ENCODE data around the gene WDR77.

WDR77 gene

DNA sequence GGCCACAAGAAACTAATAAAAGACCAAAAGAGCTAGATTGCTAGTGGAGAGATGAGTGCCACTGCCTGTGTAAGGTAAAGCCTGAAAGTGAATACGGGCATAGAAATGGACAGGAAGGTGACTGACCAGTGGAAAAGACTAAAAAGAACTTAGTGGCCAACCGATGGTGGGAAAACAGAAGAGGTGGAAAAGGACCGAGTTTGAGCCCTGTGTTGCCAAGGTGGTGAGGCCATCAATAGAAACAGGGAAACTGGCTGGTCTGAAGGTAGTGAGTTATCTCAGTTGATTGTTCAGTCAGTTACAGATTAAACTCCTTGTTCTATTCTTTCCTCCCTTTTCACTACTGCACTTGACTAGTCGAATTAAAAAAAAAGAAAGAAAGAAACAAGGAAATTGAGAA is 2.5 kb downstream of the WDR77 start:
- H3K36me3 ChIP-seq (ENCODE audit: control insufficient read depth in 5 of 5, insufficient read depth in 5 of 5, low read length in 5 of 5), result peaks cover 28 to 58% (median 43%) of the 10 kb centered on the region in 5 donors
- no peaks in the 10 kb centered on the region for H3K27me3 ChIP-seq (ENCODE audit: control insufficient read depth in 5 of 5, insufficient read depth in 4 of 5, low read length in 5 of 5)

DNA sequence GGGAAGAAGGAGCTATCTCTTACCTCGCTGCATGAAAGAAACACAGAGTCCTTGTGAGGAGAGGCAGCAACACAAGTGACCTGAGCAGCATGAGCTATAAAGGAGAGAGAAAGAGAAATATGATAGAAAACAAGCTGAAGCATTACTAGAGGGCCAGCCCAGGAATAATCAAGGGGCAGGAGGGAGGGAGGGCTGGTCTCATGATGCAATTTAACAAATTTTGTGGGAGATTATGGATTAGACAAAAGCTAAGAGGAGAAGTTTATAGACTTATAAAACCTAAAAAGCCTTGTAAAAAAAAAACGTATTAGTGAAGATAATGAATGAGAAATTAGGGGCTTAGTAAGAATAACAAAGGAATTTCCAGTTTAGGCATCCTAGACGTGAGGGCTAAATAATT is 5.0 kb downstream of the WDR77 start:
- no peaks in the 10 kb centered on the region for H3K27me3 ChIP-seq (ENCODE audit: control insufficient read depth in 5 of 5, insufficient read depth in 4 of 5, low read length in 5 of 5)
- no peak overlapping the region for H3K27ac ChIP-seq (ENCODE audit: low read depth, low read length)
- H3K9ac ChIP-seq (ENCODE audit: low read length in 5 of 5), result no peak overlapping the region
- H3K36me3 ChIP-seq (ENCODE audit: control insufficient read depth in 5 of 5, insufficient read depth in 5 of 5, low read length in 5 of 5), result peaks cover 30 to 82% (median 61%) of the 10 kb centered on the region in 5 donors
- H3K9me3 ChIP-seq (ENCODE audit: control insufficient read depth in 5 of 5, low read length in 5 of 5), result no peaks in the 10 kb centered on the region
- H3K4me3 ChIP-seq (ENCODE audit: low read depth in 1 of 5, low read length in 5 of 5), result no peak overlapping the region
- H3K4me1 ChIP-seq (ENCODE audit: control insufficient read depth in 5 of 5, insufficient read depth in 5 of 5, low read length in 5 of 5), result peaks cover 0 to 19% (median 17%) of the 10 kb centered on the region in 5 donors

More for the DNA sequence above, 2.5 kb downstream of the WDR77 start:
- H3K27ac ChIP-seq (ENCODE audit: low read depth, low read length), result no peak overlapping the region
- H3K4me1 ChIP-seq (ENCODE audit: control insufficient read depth in 5 of 5, insufficient read depth in 5 of 5, low read length in 5 of 5), result peaks cover 4 to 38% (median 35%) of the 10 kb centered on the region in 5 donors
- no peak overlapping the region for H3K4me3 ChIP-seq (ENCODE audit: low read depth in 1 of 5, low read length in 5 of 5)
- H3K9me3 ChIP-seq (ENCODE audit: control insufficient read depth in 5 of 5, low read length in 5 of 5), result no peaks in the 10 kb centered on the region
- H3K9ac ChIP-seq (ENCODE audit: low read length in 5 of 5), result no peak overlapping the region

DNA sequence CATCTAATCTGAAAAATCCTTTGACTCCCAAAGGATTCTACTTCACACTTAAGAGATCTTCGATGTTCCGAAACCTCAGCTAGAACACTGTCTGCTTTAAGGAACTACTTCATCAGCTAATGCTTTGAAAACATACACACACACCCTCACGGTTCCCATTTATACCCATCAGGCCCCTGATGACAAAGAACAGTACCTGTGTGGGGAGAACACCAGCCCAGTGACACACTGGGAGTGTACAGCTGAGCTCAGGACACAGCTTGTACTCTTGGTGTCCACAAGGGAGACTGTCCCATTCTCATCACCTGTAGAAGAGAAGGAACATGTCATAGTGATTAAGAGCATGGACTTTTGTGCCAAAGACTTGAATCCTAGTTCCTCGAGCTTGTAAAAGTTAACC is 6.6 kb downstream of the WDR77 start:
- H3K4me3 ChIP-seq (ENCODE audit: low read depth in 1 of 5, low read length in 5 of 5), result no peak overlapping the region
- H3K4me1 ChIP-seq (ENCODE audit: control insufficient read depth in 5 of 5, insufficient read depth in 5 of 5, low read length in 5 of 5), result peaks cover 0 to 6% (median 5%) of the 10 kb centered on the region in 5 donors
- H3K9ac ChIP-seq (ENCODE audit: low read length in 5 of 5), result no peak overlapping the region
- no peaks in the 10 kb centered on the region for H3K27me3 ChIP-seq (ENCODE audit: control insufficient read depth in 5 of 5, insufficient read depth in 4 of 5, low read length in 5 of 5)
- H3K27ac ChIP-seq (ENCODE audit: low read depth, low read length), result no peak overlapping the region
- no peaks in the 10 kb centered on the region for H3K9me3 ChIP-seq (ENCODE audit: control insufficient read depth in 5 of 5, low read length in 5 of 5)
- peaks cover 44 to 97% (median 70%) of the 10 kb centered on the region in 5 donors for H3K36me3 ChIP-seq (ENCODE audit: control insufficient read depth in 5 of 5, insufficient read depth in 5 of 5, low read length in 5 of 5)

DNA sequence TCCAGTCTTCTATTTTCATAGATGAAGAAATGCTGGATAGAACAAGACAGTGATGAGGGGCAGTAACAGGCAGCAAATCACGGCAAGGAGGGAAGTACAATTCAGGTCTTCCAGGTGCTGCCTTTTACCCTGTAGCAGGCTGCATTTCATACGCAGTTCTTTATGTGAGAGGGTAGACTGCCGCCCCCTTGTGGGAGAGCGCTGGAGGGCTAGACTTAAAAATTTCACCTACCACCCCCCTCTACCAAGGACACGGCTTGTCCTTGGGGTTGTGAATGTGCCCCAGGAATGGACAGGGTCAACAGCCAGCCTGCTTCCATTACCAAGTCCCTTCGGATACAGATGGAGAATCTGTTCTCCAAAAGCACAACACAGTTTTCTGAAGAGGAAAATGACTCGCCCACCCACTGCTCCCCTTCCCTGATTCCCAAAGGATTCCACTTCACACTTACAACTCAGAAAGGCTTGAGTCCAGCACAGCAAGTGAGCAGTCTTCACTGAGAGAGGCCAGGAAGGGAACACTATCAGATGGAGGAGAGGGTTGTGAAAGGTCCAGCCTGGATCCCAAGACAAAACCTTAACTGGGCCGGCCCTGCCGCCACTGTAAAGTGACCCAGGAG is 7.4 kb downstream of the WDR77 start:
- Histone ChIP-seq H3K4me1 (ENCODE audit: control insufficient read depth in 5 of 5, insufficient read depth in 5 of 5, low read length in 5 of 5) (no peaks in the 10 kb centered on the region), H3K9ac (ENCODE audit: low read length in 5 of 5) (no peak overlapping the region), H3K36me3 (ENCODE audit: control insufficient read depth in 5 of 5, insufficient read depth in 5 of 5, low read length in 5 of 5) (peaks cover 45 to 92% (median 76%) of the 10 kb centered on the region in 5 donors), H3K4me3 (ENCODE audit: low read depth in 1 of 5, low read length in 5 of 5) (no peak overlapping the region), H3K27ac (ENCODE audit: low read depth, low read length) (no peak overlapping the region), H3K9me3 (ENCODE audit: control insufficient read depth in 5 of 5, low read length in 5 of 5) (no peaks in the 10 kb centered on the region), H3K27me3 (ENCODE audit: control insufficient read depth in 5 of 5, insufficient read depth in 4 of 5, low read length in 5 of 5) (no peaks in the 10 kb centered on the region)

DNA sequence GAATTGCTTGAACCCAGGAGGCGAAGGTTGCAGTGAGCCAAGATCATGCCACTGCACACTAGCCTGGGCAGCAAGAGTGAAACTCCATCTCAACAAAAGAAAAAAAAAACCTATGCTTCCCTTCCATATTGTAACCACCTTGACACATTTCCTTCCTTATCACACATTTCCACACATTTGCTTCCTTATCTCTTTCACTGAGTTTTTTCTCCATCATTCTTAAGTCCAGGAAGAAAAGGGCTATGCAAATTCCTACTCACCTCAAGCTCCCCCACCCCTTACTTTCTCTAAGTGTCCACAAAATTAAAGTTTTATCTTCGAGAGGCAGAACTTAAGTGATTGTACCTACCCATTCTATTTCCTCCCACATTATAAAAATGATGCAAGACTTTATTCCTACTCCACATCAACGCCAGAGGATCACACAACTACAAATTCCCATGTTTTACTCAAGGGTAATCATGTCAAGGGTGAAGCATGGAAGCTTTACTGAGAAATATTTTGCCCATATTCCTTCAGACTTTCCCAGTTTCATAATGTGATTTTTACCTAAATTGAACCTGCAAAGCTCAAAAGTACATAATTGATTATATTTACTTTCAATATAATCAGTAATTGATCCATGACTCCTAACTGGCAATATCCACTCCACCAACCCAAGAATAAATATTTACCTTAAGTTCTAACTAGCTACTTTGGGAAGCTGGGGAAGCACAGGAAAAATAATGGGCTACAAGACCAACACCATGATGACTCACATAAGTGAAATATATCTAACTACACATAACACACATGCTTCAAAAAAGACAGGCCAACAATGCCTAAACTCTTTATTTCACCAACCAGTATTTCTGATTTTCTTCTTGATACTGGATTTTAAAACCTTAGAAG is 9.3 kb downstream of the WDR77 start:
- H3K4me3 ChIP-seq (ENCODE audit: low read depth in 1 of 5, low read length in 5 of 5), result no peak overlapping the region
- H3K9ac ChIP-seq (ENCODE audit: low read length in 5 of 5), result no peak overlapping the region
- H3K27ac ChIP-seq (ENCODE audit: low read depth, low read length), result peak overlapping the region; percentile 26
- H3K36me3 ChIP-seq (ENCODE audit: control insufficient read depth in 5 of 5, insufficient read depth in 5 of 5, low read length in 5 of 5), result peaks cover 36 to 74% (median 63%) of the 10 kb centered on the region in 5 donors
- no peaks in the 10 kb centered on the region for H3K27me3 ChIP-seq (ENCODE audit: control insufficient read depth in 5 of 5, insufficient read depth in 4 of 5, low read length in 5 of 5)
- no peaks in the 10 kb centered on the region for H3K4me1 ChIP-seq (ENCODE audit: control insufficient read depth in 5 of 5, insufficient read depth in 5 of 5, low read length in 5 of 5)
- no peaks in the 10 kb centered on the region for H3K9me3 ChIP-seq (ENCODE audit: control insufficient read depth in 5 of 5, low read length in 5 of 5)

DNA sequence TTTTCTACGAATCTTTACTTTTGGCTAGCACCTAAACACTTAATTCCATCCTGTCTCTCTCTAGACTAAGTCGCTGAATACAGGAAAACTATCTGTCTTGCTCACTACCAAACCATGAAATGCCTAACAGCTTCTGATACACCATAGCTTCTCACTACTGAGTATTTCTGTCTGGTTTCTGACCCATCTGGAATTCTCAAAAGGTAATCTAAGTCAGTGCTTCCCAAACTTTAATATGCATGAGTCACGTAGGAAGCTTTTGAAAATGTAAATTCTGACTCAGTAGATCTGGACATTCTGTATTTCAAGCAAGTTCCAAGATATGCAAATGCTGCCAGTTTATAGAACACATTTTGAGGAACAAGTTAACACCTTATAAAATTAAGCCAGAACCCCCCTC is 12.3 kb downstream of the WDR77 start:
- Histone ChIP-seq H3K4me3 (ENCODE audit: low read depth in 1 of 5, low read length in 5 of 5) (no peak overlapping the region), H3K27me3 (ENCODE audit: control insufficient read depth in 5 of 5, insufficient read depth in 4 of 5, low read length in 5 of 5) (no peaks in the 10 kb centered on the region), H3K9ac (ENCODE audit: low read length in 5 of 5) (no peak overlapping the region)

DNA sequence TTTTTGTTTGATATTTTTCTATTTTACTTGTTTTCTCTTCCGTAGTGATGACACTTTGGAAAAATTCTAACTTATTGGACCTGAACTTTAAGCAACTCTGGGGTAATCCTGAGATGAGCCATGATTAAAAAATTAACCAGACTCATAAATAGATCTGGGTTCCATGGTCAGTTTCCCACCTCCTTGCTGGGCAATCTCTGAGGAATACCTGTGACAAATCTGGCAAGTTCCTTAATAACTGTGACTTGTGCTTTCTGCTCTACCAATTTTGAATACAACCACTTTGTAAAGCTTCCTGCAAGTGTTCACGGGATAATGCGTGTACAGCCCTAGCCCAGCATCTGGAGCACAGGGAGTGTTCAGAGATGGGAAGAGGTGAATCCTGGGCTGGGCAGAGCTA is 24.8 kb downstream of the WDR77 start:
- Histone ChIP-seq H3K36me3 (ENCODE audit: control insufficient read depth in 5 of 5, insufficient read depth in 5 of 5, low read length in 5 of 5) (peaks cover 0 to 5% (median 0%) of the 10 kb centered on the region in 5 donors), H3K27ac (ENCODE audit: low read depth, low read length) (no peak overlapping the region), H3K9me3 (ENCODE audit: control insufficient read depth in 5 of 5, low read length in 5 of 5) (no peaks in the 10 kb centered on the region), H3K4me1 (ENCODE audit: control insufficient read depth in 5 of 5, insufficient read depth in 5 of 5, low read length in 5 of 5) (no peaks in the 10 kb centered on the region), H3K4me3 (ENCODE audit: low read depth in 1 of 5, low read length in 5 of 5) (no peak overlapping the region), H3K9ac (ENCODE audit: low read length in 5 of 5) (no peak overlapping the region), H3K27me3 (ENCODE audit: control insufficient read depth in 5 of 5, insufficient read depth in 4 of 5, low read length in 5 of 5) (peaks cover 0 to 7% (median 0%) of the 10 kb centered on the region in 5 donors)

More for the DNA sequence above, 12.3 kb downstream of the WDR77 start:
- Histone ChIP-seq H3K4me1 (ENCODE audit: control insufficient read depth in 5 of 5, insufficient read depth in 5 of 5, low read length in 5 of 5) (no peaks in the 10 kb centered on the region), H3K36me3 (ENCODE audit: control insufficient read depth in 5 of 5, insufficient read depth in 5 of 5, low read length in 5 of 5) (peaks cover 20 to 45% (median 40%) of the 10 kb centered on the region in 5 donors), H3K9me3 (ENCODE audit: control insufficient read depth in 5 of 5, low read length in 5 of 5) (no peaks in the 10 kb centered on the region), H3K27ac (ENCODE audit: low read depth, low read length) (no peak overlapping the region)

DNA sequence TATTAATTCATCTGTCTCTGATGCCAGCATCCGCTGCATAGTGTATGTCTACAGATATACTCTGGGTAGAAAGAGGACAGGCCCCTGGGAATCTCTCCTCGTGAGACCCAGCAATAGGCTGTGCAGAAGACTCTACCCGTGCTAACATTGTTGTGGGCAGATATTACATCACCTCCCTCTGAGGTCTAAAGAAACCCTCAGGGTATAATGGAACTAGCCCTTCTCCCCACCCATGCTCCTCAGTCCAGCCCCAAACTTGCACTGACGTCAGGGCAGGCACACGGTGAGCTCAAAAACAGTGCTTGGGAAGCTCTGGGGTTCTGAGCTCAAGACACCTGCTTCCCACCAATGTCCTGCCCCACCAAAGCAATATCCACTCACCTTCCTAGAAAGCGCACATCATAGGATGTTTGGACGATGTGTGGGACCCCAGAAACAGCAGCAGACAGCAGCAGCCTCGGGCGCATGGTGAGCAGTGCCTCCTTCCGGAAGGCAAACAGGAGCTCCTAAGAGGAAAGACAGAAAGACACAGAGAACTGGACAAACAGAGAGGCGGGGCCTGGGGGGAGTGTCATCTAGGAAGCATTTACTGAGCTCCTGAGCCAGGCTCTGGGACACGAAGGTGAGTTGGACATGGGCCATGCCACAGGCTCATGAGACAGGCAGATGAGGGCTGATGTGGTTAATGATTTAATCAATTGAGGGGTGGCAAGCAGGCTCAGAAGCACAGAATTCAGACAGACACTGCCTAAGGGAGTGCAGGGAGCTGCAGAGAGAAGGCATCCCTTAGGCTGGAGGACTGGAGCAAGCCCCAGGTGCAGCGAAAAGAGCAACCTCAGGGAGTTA is 26.3 kb downstream of the WDR77 start:
- H3K27ac ChIP-seq (ENCODE audit: low read depth, low read length), result no peak overlapping the region
- peaks cover 0 to 8% (median 0%) of the 10 kb centered on the region in 5 donors for H3K4me1 ChIP-seq (ENCODE audit: control insufficient read depth in 5 of 5, insufficient read depth in 5 of 5, low read length in 5 of 5)
- peaks cover 0 to 7% (median 0%) of the 10 kb centered on the region in 5 donors for H3K27me3 ChIP-seq (ENCODE audit: control insufficient read depth in 5 of 5, insufficient read depth in 4 of 5, low read length in 5 of 5)
- H3K9ac ChIP-seq (ENCODE audit: low read length in 5 of 5), result no peak overlapping the region
- H3K36me3 ChIP-seq (ENCODE audit: control insufficient read depth in 5 of 5, insufficient read depth in 5 of 5, low read length in 5 of 5), result peaks cover 0 to 5% (median 0%) of the 10 kb centered on the region in 5 donors
- no peaks in the 10 kb centered on the region for H3K9me3 ChIP-seq (ENCODE audit: control insufficient read depth in 5 of 5, low read length in 5 of 5)
- H3K4me3 ChIP-seq (ENCODE audit: low read depth in 1 of 5, low read length in 5 of 5), result no peak overlapping the region

DNA sequence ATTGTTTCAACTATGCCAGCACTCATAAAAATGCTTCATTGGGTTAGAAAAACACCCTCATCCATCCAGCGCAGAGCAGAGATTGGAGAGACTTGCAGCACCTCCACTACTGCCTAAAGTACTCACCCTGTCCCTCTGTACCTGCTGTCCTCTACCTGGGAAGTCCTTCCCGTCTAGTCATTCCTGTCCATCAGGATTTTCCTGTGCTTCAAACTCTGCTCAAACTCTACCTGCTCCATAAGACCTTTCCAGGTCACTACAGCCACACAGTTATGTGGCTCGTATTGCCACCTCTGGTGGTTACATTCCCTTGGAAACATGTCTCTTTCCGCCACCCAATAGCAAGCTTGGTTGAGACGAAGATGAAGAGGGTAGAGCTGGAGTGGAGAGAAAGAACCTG is 28.7 kb downstream of the WDR77 start:
- Histone ChIP-seq H3K9ac (ENCODE audit: low read length in 5 of 5) (no peak overlapping the region), H3K27me3 (ENCODE audit: control insufficient read depth in 5 of 5, insufficient read depth in 4 of 5, low read length in 5 of 5) (no peaks in the 10 kb centered on the region), H3K4me1 (ENCODE audit: control insufficient read depth in 5 of 5, insufficient read depth in 5 of 5, low read length in 5 of 5) (peaks cover 0 to 10% (median 2%) of the 10 kb centered on the region in 5 donors), H3K36me3 (ENCODE audit: control insufficient read depth in 5 of 5, insufficient read depth in 5 of 5, low read length in 5 of 5) (peaks cover 0 to 8% (median 0%) of the 10 kb centered on the region in 5 donors), H3K9me3 (ENCODE audit: control insufficient read depth in 5 of 5, low read length in 5 of 5) (no peaks in the 10 kb centered on the region), H3K27ac (ENCODE audit: low read depth, low read length) (no peak overlapping the region), H3K4me3 (ENCODE audit: low read depth in 1 of 5, low read length in 5 of 5) (no peak overlapping the region)
